Hematopoietic multipotent progenitor cell treated with erythropoietin and hydrocortisone succinate and interleukin-3 and kit ligand, for 6 days (in vitro differentiated cells): Measurements from ENCODE around the gene CHST6.
"Not testable (repeated sequence)": the region's sequence is repeated elsewhere in the genome, so short reads cannot be mapped to it uniquely, and the experiment has no call there.

Experiments
- DNase-seq: peaks from one replicate; pipeline ENCODE4 v3.0.0-alpha.2; 2015

Gene CHST6

GRCh38 chr16:75495076-75495674 lies at the start of gene CHST6:
CHST6 (minus strand) TSS chr16:75495441; CDS start chr16:75479828, 15,613 bp downstream.
- DNase-seq = peak; percentile 37

- DNase-seq = not testable (repeated sequence)
Observed at GRCh38 chr16:75542462-75542861, 47.2 kb upstream of the CHST6 start.

DNA sequence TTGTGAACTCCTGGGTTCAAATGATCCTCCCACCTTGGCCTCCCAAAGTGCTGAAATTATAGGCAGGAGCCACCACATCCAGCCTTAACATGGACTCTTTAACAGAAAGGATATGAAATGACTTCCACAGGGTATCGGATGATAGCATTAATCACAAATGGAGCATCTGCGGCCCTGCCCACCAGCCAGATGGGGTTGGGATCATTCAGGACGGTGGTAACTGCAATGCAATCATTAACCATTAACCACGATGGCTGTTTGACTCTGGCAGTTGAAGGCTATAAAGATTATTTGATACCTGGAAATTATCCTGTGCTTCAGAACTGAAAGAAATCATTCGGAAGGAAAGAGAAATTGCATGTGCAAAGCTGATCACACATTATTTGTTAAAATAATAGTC lies 46.0 kb upstream of the CHST6 start:
- DNase-seq = no peak

DNA sequence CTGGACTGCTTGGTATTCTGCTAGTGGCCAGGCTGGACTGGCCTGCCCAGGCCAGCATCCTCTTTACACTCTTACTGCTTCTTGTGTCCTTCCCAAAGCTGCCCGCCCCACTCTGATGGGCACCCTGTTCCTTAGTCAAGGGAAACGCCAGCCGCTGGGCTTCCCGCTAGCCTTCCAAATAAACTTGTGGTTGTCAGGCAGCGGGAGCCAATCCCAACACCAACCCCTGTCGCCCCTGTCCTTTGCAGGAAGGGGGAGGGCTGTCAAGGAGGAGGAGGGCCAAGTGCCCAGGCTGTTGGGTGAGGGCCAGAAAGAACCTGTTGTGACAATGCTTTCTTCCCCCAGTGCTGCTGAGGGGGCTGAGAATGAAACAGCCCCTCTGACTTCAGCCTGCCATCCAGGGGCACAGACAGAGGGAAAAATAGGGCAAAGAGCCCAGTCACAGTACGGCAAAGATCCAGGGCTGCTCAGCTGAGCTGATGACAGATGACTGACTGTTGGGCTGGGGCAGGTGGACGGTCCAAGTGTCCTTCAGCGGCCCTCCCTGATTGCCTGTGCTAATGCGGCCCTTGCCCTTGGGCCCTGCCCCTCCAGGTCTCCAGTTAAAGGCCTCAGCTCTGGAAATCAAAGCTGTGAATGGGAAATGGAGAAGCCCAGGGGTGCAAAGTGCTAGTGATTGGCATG lies 43.8 kb upstream of the CHST6 start:
- DNase-seq = not testable (repeated sequence)

DNA sequence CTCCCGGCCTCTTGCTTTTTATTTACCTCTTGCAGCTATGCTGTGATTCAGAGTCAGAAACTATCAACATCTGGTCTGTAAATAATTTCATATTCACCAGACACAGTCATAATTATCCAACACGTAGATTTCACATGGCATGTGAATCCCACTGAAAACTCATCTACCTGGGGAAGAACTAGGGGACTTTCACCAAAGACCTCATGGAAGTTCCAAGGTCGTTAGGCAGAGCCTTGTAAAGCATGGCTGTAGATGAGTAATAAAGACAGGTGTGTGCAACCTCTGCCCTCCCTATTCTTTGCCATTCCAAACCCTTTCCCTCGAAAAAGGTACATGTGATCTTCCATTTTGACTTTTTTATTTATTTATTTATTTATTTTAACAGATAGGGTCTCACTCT lies 42.5 kb upstream of the CHST6 start:
- DNase-seq = no peak

GRCh38 chr16:75535901-75536300 lies 40.7 kb upstream of the CHST6 start, which contains the start of gene CHST5:
CHST5 (minus strand) TSS chr16:75536108; CDS start chr16:75530384, 5,724 bp downstream.
- DNase-seq = no peak

- no peak for DNase-seq
Observed at GRCh38 chr16:75535211-75535843, 40.1 kb upstream of the CHST6 start.

GRCh38 chr16:75534560-75535205 lies 39.4 kb upstream of the CHST6 start:
- DNase-seq = no peak

DNA sequence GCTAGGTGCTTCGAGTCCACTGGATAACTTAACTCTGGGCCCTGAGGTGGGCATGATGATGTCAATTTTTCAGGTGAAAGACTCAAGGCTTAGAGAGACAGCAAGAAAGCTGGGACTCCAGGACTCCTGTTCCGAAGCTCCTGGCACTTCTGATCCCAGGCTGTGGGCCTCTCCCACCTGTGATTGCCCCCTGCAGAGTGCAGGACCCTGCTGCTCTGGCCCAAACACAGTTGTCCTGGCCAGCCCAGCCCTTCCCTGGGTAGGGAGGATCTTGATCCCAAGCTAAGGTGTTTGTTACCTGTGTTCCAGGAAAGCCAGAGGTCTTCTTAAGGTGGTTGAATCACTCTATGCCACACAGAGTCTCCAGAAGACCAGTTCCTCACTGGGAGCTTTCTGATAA lies 37.5 kb upstream of the CHST6 start:
- no peak for DNase-seq

- DNase-seq = no peak
Observed at GRCh38 chr16:75532142-75532765, 37.0 kb upstream of the CHST6 start.

DNA sequence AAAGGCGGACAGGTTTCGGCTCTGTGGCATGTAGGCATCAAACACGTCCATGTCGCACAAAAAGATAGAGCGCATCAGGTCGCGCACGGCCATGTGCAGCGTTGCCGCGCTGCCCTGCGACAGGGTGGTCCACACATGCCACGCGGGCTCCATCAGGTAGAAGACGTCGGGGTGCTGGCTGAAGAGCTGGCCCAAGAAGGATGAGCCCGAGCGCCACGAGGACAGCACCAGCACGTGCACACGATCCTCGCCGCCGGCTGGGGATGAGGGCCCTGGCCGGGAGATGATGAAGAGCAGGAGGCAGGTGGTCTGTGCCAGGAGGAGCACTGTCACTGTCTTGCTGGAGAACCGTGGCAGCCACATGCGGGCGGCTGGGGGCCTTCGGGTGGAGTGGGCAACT lies 34.7 kb upstream of the CHST6 start:
- DNase-seq = no peak

DNA sequence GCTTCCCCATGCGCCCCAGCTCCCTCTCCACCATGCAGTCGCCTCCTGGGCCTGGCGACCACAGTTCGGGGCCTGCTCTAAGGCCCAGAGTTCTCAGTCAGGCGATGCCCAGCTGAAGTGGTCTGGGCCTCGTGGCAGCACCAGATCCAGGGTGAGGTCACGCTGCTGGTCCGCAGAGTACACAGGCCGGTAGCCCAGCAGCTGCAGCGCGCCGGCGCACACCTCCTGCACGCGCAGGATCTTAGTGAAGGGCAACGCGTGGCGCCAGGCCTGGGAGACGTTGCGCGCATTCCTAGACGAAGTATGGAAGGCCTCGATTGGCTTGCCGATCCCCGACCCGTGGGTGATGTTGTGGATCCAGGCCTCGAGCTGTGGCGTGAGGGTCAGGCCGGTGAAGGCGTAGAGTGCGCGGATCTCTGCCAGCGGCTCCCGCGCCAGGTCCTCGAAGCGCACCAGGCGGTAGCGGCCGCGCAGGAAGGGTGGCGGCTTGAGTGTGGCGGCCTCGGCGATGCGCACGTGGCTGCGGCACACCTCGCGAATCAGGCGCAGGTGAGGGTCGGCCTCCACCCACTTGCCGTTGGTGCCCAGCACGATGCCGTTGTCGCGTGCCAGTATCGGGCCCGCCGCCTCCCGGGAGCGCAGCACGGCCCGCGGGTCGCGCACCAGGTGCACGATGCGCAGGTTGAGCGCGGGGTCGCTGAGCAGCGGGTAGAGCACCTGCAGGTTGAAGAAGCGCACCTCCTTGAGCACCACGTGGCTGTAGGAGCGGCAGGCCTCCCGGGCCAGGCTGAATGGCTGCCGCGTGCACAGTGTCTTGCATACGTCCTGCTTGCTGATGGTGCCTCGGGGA lies 34.0 kb upstream of the CHST6 start:
- no peak for DNase-seq

- no peak for DNase-seq
Observed at GRCh38 chr16:75527825-75528299, 32.6 kb upstream of the CHST6 start.

- DNase-seq = no peak
Observed at GRCh38 chr16:75526032-75526790, 31.0 kb upstream of the CHST6 start.

DNA sequence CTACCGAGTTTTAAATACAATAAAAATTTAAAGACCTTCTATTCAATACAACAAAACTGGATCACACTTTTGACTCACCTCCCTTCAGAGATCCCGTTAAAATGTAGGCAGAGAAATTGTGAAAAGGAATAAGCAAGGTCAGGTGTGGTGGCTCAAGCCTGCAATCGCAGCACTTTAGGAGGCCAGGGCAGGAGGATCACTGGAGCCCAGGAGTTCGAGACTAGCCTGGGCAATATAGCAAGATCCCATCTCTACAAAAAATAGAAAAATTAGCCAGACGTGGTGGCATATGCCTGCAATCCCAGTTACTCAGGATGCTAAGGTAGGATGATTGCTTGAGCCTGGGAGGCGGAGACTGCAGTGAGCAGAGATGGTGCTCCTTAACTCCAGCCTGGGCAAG lies 23.9 kb upstream of the CHST6 start:
- no peak for DNase-seq

- DNase-seq = peak; percentile 21
Observed at GRCh38 chr16:75516189-75516966, 21.1 kb upstream of the CHST6 start.

GRCh38 chr16:75514296-75514695 lies 19.1 kb upstream of the CHST6 start:
- no peak for DNase-seq

GRCh38 chr16:75506574-75506973 lies 11.3 kb upstream of the CHST6 start:
- no peak for DNase-seq

GRCh38 chr16:75506107-75506506 lies 10.9 kb upstream of the CHST6 start:
- DNase-seq = no peak

DNA sequence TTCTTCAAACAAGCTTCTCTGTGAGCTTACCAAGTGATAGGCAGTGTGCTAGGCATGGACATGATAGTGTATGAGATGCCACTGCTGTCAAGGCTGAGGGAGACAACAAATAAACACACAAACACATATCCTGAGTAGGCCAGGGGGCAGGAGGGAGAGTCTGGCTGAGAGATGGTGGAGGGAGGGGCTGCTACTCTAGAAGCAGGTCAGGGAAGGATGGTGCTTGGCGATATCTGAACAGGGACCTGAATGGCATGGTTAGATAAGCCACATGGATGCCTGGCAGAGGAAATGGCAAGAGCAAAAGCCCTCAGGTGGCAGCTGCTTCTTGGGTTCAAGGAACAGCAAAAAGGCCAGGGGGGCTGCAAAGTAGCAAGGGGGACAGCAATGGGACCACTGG lies 8.6 kb upstream of the CHST6 start:
- peak; percentile 83 for DNase-seq
